PFSK-1 (cell line): ENCODE measurements around the gene FERMT2.

Experiments used
- FOXP2 ChIP-seq: optimal IDR thresholded peaks from 2 replicates; pipeline ENCODE3; 2011; ENCODE audit warnings: borderline replicate concordance, control low read depth, inconsistent platforms; ENCODE audit not compliant: insufficient read depth; ENCODE audit errors: extremely low read length, extremely low read depth
- POLR2AphosphoS5 ChIP-seq: IDR thresholded peaks from 2 replicates; pipeline ENCODE4 v1.6.1; 2012; ENCODE audit warnings: low read depth, mild to moderate bottlenecking, control low read depth, low read length, moderate library complexity
- REST ChIP-seq, 2 experiments: IDR thresholded peaks; 2 replicates each; pipeline versions ENCODE4 v1.6.1 to v1.8.0; 2011 to 2012; ENCODE audit warnings: low read depth in 2 of 2, low read length in 2 of 2, control low read depth in 1 of 2, inconsistent platforms in 1 of 2, mild to moderate bottlenecking in 1 of 2, moderate library complexity in 1 of 2; ENCODE audit not compliant: insufficient read depth in 1 of 2
- SIN3A ChIP-seq: IDR thresholded peaks from 2 replicates; pipeline ENCODE4 v1.6.1; 2012; ENCODE audit warnings: mild to moderate bottlenecking, low read length, moderate library complexity, borderline replicate concordance; ENCODE audit not compliant: insufficient read depth
- TAF1 ChIP-seq: IDR thresholded peaks from 2 replicates; pipeline ENCODE4 v1.6.1; 2012; ENCODE audit warnings: low read length, control low read depth, borderline replicate concordance; ENCODE audit not compliant: insufficient read depth

Gene FERMT2

DNA sequence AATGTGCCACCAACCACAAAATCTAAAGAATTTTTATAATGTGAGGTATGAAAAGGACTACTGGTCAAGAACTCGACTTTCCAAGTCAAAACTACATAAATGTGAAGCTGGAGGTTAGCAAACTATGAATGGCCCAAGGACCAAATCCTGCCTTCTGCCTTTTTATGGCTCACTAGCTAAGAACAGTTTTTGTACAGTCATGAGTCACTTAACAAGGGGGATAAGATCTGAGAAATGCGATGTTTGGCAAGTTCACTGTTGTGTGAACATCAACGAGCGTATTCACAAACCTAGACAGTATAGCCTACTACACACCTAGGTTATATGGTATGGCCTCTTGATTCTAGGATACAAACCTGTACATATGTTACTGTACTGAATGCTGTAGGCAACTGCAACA lies 28.2 kb downstream of the FERMT2 start:
- TF ChIP-seq SIN3A, result no peak
- no peak for TF ChIP-seq TAF1
- no peak for TF ChIP-seq POLR2AphosphoS5
- no peak for TF ChIP-seq REST (IDR thresholded peaks at IDR 0.05; ENCODE audit: insufficient read depth in 1 of 2, low read depth in 2 of 2, low read length in 2 of 2)
- TF ChIP-seq FOXP2, result no peak

DNA sequence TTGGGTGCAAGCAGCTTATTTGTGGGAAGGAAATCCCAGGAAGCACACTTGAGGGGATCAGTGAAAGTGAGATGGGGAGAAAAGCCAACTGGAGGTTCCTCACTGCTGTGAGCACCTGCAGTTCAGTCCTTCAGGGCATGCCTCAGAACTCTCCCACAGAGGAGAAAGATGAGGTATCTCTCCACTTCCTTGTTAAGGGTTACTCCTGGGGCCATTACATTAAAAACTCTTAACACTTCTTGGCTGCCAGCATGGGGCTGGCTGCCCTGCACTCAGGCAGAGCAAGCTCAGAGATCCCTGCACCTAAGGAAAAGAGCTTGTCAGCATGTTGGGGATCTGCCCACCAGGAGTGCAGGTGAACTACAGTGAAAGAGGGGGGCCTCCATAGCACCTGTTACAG lies 28.8 kb downstream of the FERMT2 start:
- TF ChIP-seq SIN3A (no peak), REST (IDR thresholded peaks at IDR 0.05; ENCODE audit: insufficient read depth in 1 of 2, low read depth in 2 of 2, low read length in 2 of 2) (no peak), FOXP2 (no peak), POLR2AphosphoS5 (no peak)

DNA sequence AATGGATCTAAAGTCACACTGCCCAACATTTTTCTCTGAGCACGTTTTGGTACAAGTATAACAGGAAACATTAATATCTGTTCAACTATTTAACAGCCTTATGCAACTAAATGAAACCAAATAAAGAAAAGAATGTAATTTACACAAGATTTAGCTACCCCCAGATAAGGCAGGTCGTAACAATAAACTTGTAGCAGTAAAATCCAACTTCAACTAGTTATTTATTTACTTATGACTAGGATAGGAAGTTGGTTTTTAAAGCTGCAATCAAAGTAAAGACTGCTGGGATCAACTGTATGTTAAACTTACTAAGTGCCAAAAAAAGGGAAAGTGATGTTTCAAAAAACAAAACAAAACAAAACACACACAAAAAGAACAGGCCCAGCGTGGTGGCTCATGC lies 30.9 kb downstream of the FERMT2 start:
- TF ChIP-seq SIN3A, result no peak
- no peak for TF ChIP-seq REST (IDR thresholded peaks at IDR 0.05; ENCODE audit: insufficient read depth in 1 of 2, low read depth in 2 of 2, low read length in 2 of 2)
- no peak for TF ChIP-seq FOXP2
- TF ChIP-seq TAF1, result no peak
- TF ChIP-seq POLR2AphosphoS5, result no peak

DNA sequence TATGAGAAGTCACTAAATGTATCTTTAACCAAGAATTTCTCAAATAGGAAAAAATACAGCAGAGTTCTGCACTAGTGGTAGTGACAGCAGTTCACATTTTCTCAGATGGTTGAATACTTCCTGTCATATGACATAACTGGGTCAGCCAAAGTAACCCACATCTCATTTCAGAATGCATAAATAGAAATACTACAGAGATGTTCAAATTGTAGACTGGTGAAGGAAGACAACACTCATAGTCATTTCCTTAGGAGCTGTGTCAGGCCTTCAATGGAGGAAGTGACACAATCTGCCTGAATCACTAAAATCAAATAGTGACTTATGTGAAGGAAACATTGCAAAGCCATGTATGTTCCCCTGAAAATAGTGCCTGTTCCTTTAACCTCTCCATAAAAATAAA lies 32.4 kb downstream of the FERMT2 start:
- TF ChIP-seq SIN3A, result no peak
- no peak for TF ChIP-seq REST (IDR thresholded peaks at IDR 0.05; ENCODE audit: insufficient read depth in 1 of 2, low read depth in 2 of 2, low read length in 2 of 2)
- no peak for TF ChIP-seq FOXP2
- no peak for TF ChIP-seq POLR2AphosphoS5
- no peak for TF ChIP-seq TAF1

DNA sequence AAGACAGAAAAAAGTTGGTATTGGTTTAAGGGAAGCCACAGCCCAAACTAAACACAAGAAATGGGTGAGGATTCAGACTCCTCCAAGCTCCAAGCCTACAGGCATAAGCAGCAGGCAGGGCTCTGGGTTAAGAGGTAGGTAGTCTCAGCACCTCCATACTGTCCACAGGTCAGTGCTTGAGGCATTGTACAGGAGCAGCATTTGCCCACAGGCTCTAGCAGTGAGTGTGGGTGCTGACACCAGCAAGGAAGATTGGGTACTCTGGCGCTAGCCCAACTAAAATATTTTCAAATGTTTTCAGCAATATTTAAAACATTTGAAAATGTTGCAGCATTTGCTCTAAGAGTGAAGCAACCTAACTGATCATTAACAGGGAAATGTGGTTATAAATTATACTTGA lies 33.1 kb downstream of the FERMT2 start:
- TF ChIP-seq POLR2AphosphoS5, result no peak
- TF ChIP-seq REST (IDR thresholded peaks at IDR 0.05; ENCODE audit: insufficient read depth in 1 of 2, low read depth in 2 of 2, low read length in 2 of 2), result no peak
- no peak for TF ChIP-seq FOXP2
- no peak for TF ChIP-seq SIN3A
